ENCODE measurements around the gene EML2.

Gene EML2

DNA sequence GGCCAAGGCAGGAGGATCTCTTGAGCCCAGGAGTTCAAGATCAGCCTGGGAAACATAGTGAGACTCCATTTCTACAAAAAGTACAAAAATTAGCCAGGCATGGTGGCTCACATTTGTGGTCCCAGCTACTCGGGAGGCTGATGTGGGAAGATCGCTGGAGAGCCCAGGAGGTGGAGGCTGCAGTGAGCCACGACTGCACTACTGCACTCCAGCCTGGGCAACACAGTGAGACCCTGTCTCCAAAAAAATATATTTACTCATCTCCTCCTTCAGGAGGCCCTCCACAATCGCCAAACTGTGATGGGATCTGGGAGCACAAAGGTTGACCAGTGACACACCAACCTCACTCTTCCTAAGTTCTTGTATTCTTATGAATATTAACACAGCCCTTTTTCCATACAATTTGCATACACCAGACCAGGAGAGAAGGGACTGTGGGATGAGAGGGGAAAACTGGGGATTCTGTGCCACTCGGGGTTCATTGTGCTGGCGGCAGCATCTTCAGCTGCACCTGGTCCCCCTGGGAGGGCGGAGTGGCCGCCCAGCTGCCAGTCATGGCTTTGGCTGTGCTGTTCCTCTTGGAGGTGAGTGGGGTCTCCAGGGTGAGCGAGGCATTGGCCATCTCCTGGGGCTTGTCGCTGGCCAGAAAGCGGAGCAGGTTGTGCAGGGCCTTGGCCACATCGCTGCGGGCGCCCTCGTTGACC is 48.7 kb downstream of the EML2 start:
- CTCF ChIA-PET = interaction anchor here (1.0 to 2.6 kb wide), 10 partner anchors 11 to 103 kb away, joined by 3 to 22 read pairs (median 4); partner anchors contain the start of gene GPR4
- no peak overlapping the region for H3K4me3 ChIP-seq (ENCODE audit: low read depth, low read length)
- TF ChIP-seq, protein P1, sequence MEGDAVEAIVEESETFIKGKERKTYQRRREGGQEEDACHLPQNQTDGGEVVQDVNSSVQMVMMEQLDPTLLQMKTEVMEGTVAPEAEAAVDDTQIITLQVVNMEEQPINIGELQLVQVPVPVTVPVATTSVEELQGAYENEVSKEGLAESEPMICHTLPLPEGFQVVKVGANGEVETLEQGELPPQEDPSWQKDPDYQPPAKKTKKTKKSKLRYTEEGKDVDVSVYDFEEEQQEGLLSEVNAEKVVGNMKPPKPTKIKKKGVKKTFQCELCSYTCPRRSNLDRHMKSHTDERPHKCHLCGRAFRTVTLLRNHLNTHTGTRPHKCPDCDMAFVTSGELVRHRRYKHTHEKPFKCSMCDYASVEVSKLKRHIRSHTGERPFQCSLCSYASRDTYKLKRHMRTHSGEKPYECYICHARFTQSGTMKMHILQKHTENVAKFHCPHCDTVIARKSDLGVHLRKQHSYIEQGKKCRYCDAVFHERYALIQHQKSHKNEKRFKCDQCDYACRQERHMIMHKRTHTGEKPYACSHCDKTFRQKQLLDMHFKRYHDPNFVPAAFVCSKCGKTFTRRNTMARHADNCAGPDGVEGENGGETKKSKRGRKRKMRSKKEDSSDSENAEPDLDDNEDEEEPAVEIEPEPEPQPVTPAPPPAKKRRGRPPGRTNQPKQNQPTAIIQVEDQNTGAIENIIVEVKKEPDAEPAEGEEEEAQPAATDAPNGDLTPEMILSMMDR (IDR thresholded peaks at IDR 0.05; ENCODE audit: insufficient read depth, low read length, missing control alignments) = no peak
- no peak for DNase-seq (ENCODE audit: low read depth, low spot score)
- POLR2A ChIA-PET = no interaction called here

DNA sequence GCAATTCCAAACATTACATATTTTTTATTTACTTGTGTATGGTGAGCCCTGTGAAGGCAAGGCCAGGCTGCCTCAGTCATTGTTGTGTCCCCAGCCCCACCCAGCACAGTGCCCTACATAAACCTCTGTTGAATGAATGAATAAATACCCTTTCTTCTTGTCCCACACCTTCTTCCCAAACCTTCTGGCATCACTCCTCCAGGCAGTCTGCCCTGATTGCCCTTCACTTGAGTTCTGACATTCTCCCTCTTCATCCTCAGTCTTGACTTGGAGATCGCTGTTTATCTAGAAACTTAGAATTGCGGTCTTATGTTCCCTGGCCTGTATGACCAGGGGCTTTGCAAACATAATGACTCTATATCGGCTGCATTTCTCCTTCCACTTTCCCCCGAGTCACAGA is 49.4 kb downstream of the EML2 start:
- CTCF ChIA-PET = interaction anchor here (2.6 kb wide), 1 partner anchor 53 kb away, joined by 22 read pairs; no protein-coding TSS in a partner anchor
- DNase-seq (ENCODE audit: low read depth, low spot score) = no peak
- POLR2A ChIA-PET = no interaction called here

GRCh38 chr19:45587873-45588272 is 51.3 kb downstream of the EML2 start:
- TF ChIP-seq, protein P1 (IDR thresholded peaks at IDR 0.05; ENCODE audit: insufficient read depth, low read length, missing control alignments) = no peak
- no peak overlapping the region for H3K4me3 ChIP-seq (ENCODE audit: low read depth, low read length)
- ChIA-PET CTCF (interaction anchor here (1.7 kb wide), 1 partner anchor 54 kb away, joined by 7 read pairs; no protein-coding TSS in a partner anchor), POLR2A (no interaction called here)
- DNase-seq (ENCODE audit: low read depth, low spot score) = no peak

More for the DNA sequence above, 49.4 kb downstream of the EML2 start:
- TF ChIP-seq, protein P1 (IDR thresholded peaks at IDR 0.05; ENCODE audit: insufficient read depth, low read length, missing control alignments) = no peak
- H3K4me3 ChIP-seq (ENCODE audit: low read depth, low read length) = no peak overlapping the region

- no peak for DNase-seq (ENCODE audit: low read depth, low spot score)
- ChIA-PET POLR2A (interaction anchor here (0.5 kb wide), 1 partner anchor 8 kb away, joined by 4 read pairs; no protein-coding TSS in a partner anchor), CTCF (interaction anchor here (1.0 to 1.5 kb wide), 4 partner anchors 34 to 107 kb away, joined by 3 to 7 read pairs (median 4); partner anchors contain the start of genes QPCTL and SNRPD2)
- H3K4me3 ChIP-seq (ENCODE audit: low read depth, low read length) = peak overlapping the region; percentile 66
- TF ChIP-seq, protein P1 (IDR thresholded peaks at IDR 0.05; ENCODE audit: insufficient read depth, low read length, missing control alignments) = no peak
Observed at GRCh38 chr19:45585158-45585577, 54.0 kb downstream of the EML2 start.

DNA sequence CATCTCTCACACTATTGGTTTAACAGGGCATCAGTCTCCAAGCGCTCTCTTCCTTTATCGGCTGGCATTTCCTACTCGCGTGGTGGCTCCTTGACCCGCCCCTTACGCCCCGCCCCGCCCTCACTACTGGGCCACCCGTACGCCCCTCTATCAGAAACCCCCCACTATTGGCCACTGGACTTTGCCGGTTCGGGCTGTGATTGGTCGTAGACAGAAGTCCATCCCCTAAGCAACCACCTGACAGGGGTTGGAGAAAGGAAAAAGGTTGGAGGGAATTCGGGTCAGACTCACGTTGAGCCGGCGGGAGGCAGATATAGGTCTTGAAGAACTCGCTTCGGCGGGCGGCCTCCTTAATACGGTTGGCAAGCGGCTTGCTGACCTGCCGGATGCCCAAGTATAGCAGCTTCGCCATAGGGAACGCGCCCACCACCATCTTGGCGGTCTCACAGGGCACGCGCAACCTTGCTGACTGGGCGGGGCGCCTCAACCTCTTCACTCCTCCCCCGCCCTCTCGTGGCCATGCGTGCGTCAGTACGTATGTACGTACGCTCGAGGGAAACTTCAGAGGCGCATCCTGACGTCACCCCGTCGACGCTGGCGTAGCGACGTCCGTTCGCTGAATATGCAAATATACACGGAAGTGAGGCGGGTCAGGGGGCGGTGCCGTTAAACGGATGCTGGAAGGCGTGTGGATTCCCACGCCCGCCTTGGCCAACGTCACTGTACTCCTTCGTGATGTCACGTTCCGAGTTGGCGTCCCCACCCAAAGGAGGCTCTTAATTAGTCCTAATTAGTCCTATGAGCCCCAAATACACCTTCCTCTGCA is 54.7 kb downstream of the EML2 start, which contains the start of gene OPA3:
OPA3 (minus strand) TSS at position 471 of the 826 bp plus-strand sequence; CDS start at position 433, 38 bp downstream.
- TF ChIP-seq, protein P1 (IDR thresholded peaks at IDR 0.05; ENCODE audit: insufficient read depth, low read length, missing control alignments) = no peak
- peak within 1 kb of the TSS; percentile 91 for H3K4me3 ChIP-seq (ENCODE audit: low read depth, low read length)
- CTCF ChIA-PET = interaction anchor here (0.6 to 2.4 kb wide), 8 partner anchors 14 to 108 kb away, joined by 3 to 7 read pairs (median 4); partner anchors contain the start of genes QPCTL and SNRPD2
- POLR2A ChIA-PET = interaction anchor here (1.0 to 1.5 kb wide), 2 partner anchors 61 to 130 kb away, joined by 3 to 4 read pairs; no protein-coding TSS in a partner anchor
- peak; percentile 99 for DNase-seq (ENCODE audit: low read depth, low spot score)

Data from AG04449 (cell line).